Activated CD4-positive, alpha-beta T cell treated with anti-CD3 and anti-CD28 coated beads, Interleukin-10, Interleukin-2, amounts not matched to agents 100 ng/mL and 50 ng/mL, durations not matched to agents 16 hours and 8 hours (primary cell): Measurements from ENCODE around the gene NMRK2.
"Not testable (repeated sequence)": the region's sequence is repeated elsewhere in the genome, so short reads cannot be mapped to it uniquely, and the experiment has no call there.

ENCODE experiments used
- DNase-seq: peaks from one replicate; pipeline ENCODE4 v3.0.0-alpha.2; 2020

Gene NMRK2

DNA sequence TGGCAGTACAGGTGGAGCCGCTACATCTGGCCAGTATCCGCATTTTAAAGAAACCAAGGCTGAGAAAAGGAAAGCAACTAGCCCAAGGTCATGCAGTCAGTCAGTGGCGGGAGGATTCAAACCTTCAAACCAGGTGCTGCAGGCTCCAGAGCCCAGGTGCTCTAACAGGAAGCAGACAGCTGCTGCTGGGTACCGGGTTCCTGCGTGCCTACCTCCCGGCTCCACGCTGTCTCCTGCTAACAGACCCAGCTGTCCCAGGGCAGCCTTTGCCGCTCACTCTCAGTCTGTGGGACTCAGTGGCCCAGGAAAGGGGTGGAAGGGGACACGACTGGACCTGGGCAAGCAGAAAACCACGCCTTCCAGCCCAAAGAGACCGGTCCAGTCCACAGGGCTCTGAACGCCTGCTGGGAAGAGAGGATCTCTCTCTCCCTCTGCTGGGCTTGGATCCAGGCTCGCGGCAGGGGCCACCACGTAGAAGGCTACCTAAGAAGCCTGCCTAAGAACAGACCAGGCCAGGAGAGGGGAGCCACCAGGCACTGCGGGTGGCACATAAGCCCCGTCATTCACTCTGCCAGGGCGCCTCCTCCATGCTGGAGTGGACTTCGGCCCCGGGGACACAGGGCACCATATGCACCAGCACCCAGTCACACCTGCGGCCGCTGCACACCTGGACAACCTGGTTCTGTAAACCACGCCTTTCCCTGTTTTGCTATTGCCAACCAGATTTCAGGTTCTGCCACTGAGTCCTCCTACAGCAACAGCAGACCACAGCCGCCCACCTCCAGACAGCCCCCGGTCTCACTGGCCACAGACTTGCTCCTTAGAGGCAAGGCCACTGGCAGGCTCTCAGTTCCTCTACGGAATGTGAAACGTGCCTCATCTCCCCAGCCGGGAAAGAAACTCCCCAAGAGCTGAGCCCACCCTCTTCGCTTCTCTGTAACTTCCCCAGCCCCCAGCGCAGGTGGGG lies 33.5 kb downstream of the NMRK2 start:
- no peak for DNase-seq

DNA sequence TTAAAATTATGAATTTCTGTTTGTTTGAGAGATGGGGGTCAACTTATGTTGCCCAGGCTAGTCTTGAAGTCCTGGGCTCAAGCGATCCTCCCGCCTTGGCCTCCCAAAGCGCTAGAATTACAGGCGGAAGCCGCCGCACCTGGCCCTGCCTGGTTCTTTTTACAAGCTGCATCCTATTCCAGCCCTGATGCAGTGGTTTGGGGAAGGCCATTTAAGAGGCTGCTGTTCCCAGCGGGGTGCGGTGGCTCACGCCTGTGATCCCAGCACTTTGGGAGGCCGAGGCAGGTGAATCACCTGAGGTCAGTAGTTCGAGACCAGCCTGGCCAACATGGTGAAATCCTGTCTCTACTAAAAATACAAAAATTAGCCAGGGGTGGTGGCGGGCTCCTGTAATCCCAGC lies 35.1 kb downstream of the NMRK2 start:
- not testable (repeated sequence) for DNase-seq

DNA sequence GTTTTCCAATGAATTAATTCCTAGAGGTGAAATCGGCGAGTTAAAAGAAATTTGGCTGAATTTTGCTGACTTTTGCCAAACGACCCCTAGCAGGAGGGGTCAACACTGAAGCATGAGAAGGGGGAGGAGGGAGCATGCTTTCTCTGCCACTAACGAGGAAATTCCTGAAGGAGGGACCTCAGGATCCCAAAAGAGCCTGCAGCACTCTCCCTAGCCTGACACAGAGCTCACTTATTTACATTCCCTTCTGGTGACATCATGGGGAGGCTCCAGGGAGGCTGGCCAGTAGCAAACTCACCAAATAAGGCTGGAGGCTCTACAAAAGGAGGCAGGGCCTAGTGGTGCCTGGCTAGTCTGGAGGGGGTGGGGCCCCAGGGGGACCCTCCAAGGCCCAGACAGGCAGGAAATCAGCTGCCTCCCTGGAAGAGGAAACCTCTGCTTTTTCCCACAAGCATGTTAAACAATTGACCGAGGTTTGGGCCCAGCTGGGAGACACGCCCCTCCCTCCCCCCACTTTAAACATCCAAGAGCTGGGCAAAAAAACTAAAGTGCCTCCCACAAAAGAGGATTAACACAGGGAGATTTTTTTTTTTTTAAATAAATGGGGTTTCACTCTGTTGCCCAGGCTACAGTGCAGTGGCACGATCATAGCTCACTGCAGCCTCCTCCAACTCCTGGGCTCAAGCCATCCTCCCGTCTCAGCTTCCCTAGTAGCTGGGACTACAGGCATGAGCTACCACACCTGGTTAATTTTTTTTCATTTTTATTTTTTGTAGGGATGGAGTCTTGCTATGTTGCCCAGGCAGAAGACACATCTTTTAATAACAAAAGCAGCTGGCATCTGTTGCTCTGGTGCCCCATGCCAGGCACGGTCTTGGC lies 35.9 kb downstream of the NMRK2 start:
- no peak for DNase-seq

DNA sequence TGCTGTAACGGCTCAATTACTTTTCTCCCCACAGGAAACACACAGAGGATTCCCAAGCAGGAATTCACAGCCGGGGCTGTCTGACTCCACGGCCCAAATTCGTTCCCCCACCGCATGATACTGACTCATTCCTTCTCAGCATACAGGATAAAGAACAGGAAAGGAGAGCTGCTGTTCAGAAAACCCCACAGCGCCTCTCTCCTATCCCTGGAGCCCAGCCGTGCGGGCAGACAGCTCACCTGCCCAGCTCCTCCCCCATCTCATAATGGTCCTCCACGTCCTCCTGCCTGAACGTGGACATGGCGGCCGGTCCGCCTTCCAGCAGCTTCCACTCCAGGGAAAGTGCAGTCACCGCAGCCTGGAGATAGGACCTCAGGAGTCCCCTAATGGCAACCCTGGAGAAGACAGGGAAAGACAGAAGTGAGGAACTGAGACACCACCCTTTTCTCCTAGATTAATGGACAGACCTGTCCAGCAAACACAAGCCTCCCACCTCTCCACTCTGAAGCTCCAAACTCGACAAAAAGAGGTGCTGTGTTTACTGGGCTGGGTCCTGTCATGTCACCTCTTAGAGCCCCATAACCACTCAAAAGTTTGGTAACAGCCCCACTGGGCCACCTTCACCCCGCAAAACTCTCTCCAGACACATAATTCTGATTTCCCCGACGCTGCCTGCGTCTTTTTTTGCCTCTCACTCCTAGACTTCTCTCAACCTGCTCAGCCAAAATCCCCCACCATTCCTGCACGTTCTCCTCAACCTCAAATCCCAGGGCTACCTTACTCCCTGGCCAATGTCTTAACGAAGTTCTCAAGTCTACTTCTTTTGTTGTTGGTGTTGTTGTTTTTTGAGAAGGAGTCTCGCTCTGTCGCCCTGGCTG lies 36.8 kb downstream of the NMRK2 start:
- no peak for DNase-seq

DNA sequence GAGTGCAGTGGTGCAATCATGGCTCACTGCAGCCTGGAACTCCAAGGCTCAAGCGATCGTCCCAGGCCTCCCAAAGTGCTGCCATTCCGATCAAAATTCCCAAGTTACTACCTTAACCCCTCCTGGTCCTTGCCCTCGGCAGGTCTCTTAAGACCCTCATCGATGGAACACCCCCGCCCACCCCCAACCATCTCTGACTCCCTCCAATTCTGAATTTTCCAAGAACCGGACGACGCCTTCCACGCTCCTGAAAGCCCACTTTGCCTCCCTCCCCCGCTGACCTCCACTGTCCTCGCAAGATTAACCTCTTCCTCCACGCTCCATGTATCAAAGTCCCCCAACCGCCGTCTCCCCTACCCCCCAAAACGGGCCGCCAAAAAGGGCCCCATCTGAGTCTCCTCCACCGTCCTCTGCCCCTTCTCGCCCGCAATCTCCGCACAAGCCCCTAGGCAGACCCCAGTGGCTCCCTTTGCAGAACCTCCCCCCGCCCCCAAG lies 37.5 kb downstream of the NMRK2 start:
- no peak for DNase-seq

DNA sequence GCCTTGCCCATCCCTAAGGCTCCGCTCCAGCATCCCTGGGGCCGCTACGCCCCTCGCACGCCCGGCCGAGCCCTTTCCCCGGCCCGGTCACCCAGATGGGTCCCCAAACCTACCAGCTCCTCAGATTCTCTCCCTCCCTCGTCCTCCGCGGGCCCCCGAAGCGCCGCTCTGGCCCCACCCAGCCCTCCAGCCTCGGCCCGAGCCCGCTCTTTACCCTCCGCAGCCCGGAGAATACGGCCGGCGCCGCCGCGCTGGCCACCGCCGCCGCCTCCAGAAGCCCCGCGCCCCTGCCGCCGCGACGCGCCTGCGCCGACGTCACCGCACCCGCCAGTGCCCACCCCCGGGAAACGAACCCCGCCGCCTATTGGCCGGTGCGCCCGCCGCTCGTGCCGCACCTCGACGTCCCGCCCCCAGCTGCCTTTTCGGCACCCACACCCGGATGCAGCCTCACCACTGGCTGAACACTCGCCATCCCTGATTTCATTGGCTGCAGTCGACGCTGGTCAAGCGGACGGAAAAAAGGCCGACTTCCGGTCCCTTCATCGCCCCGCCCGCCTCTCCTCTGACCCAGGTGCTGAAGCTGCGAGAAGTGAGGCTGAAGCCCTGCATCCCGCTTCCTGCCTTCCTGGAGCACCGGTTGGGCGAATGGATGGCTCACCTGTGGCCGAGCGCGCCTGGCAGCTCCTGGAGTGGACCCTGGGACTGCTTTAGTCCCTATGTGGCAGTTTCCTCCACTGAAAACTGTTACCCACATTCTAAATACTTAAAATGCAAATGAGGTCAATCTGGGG lies 38.1 kb downstream of the NMRK2 start, which contains the start of gene DAPK3:
Gene DAPK3, minus strand, starts transcription at position 292 of the 791 bp plus-strand sequence. CDS start 1,364 bp downstream, outside the sequence.
- peak; percentile 98 for DNase-seq

DNA sequence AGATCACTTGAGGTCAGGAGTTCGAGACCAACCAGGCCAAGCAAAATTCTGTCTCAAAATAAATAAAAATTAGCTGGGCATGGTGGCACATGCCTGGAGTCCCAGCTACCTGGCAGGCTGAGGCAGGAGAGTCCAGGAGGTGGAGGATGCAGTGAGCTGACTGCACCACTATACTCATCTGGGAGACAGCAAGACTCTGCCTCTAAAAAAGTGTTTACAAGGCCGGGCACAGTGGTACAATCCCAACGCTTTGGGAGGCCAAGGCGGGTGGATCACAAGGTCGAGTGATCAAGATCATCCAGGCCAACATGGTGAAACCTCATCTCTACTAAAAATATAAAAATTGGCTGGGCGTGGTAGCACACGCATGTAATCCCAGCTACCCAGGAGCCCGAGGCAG lies 42.3 kb downstream of the NMRK2 start:
- DNase-seq, result no peak

DNA sequence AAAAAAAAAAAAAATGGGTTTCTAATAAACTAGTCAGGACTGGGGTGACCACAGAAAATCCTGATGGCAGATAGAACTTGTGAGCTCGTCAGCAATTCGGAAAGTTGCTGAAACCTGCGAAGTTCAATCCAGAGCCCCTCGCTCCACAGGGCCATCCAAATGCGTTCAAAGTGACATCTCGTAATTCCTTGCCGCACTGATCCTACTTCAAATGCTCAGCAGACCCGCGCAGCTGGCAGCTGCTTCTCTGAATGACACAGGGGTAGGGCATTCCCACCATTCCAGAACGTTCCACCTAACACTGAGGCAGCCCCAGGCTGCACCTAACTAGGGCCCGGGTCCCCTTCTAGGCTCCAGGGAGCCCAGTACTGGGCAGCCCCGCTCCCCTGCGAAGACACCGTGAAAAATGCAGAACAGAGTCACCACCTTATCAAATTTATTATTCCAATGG lies 42.8 kb downstream of the NMRK2 start:
- no peak for DNase-seq

DNA sequence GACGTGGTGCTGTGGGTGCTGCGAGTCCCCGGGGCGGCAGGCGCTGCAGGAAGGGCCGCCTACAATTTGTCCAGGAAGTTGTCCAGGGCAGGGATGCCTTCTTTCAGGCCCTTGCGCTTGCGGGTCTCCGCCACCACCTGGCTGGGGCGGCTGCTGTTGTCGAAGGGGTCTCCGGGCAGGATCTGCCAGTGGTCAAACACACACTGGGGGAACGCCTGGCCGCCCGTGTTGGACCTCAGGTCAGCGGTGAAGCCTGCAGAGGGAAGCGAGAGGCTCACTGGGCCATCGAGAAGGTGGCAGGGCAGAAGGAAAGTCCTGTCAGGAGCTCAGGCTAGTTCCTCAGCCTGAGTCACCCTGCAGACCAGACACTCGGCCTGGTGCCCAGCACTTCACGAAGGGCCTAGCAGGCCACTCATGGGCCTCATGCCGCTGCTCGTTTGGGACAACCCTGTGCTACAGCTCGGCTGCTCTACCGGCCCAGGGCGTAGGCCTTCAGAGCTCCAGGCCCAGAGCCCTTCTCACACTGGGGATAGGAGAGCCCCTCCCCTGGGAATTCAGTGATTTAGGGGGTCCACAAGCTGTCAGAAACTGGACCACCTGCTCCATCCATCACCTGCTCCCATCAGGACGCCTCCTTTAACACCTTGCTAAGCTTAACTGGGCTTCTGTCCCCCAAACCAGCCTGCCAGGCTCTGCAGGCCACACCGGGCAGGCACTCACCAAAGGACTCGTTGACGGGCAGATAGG lies 43.8 kb downstream of the NMRK2 start:
- DNase-seq, result no peak

DNA sequence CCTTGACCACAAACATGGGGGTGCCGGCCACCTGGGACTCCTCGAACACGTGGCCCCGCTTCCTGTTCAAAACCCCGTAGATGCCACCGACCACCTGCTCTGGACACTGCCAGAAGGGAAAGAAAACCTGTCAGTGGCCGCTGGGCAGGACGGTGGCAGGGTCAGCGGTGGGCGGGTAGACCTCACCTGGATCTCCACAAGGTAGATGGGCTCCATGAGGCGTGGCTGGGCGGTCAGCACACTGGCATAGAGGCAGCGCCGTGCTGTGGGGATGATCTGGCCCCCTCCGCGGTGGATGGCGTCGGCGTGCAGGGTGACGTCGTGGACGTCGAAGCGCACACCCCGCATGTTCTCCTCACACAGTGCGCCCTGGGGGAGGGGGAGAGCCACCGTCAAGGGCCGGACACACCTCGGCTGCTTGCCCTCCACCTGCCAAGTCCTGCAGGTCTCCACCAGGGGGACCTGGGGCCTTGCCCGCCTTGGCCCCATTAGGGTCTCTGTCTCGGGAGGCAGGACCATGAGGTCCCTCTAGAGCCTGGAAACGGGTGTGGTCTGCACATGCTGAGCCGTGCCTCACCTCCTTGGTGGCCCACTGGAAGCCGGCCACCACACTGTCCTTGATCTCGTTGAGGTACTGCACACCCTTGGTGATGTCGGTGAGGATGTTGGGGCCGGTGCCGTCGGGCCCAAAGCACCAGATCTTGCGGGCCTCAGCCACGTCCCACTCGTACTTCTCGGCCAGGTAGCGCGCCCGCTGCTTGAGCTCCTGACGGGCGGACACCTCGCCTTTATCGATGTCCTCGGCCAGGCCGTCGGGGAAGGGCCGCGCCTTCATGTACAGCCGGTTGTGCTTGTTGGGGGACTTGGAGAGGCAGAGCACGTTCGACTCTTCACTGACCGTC lies 44.6 kb downstream of the NMRK2 start:
- no peak for DNase-seq

DNA sequence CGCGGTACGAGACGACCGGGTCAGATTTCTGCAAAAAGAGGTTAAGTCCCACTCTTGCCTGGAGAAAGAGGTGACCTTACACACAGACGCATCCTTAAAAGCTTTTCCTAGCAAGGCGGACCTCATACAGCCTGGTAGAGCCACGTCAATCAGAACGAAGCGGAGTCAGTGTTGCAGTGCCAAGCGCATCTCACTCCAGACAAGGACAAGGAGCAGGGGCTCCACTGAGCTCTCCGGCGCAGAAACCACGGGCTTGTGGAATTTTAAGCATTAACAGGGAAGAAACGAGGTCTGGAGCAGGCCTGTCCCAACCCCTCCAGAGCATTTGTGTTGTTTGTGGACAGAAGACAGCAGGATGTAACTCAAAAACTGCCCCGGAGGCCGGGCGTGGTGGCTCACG lies 45.3 kb downstream of the NMRK2 start:
- no peak for DNase-seq

DNA sequence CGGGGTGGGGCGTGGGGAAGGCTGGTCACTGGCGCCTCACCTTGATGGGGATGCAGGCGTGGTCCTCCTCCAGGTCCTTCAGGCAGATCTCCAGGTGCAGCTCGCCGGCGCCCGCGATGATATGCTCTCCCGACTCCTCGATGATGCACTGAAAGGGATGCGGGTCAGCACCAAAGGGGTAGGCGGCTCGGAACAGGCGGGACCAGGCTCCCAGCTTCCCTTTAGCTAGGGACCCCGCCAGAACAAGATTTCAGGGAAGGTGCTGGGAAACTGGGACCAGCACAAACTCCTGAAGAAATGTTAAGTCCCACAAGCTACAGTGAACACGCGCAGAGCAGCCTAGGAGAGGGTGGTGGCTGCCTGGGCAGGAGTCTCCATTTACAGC lies 46.4 kb downstream of the NMRK2 start:
- no peak for DNase-seq

DNA sequence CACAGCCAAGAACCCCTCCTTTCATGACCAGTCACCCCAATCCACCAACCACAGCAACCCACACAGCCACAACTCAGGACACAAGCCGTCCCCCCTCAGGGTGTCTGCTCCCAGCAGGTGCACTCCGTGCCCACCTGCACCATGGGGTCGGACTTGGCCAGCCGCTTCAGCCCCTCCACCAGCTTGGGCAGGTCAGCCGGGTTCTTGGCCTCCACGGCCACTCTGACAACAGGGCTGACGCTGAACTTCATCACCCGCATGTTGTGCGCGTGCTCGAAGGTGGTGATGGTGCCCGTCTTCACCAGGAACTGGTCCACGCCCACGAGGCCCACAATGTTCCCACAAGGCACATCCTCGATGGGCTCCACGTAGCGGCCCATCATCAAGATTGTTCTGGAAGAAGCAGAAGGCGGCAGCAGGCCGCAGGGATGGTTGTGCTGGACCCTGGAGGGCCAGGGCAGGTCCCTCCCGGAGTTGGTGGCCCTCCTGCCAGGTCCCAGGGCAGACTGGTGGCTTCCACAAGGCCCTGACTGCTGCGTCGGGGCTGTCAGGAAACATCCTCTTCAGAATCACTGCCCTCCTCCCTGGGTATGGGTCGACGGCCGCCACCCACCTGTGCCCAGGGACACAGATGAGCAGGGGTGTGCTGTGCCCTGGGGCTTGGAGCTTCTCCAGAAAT lies 46.9 kb downstream of the NMRK2 start:
- DNase-seq, result no peak

DNA sequence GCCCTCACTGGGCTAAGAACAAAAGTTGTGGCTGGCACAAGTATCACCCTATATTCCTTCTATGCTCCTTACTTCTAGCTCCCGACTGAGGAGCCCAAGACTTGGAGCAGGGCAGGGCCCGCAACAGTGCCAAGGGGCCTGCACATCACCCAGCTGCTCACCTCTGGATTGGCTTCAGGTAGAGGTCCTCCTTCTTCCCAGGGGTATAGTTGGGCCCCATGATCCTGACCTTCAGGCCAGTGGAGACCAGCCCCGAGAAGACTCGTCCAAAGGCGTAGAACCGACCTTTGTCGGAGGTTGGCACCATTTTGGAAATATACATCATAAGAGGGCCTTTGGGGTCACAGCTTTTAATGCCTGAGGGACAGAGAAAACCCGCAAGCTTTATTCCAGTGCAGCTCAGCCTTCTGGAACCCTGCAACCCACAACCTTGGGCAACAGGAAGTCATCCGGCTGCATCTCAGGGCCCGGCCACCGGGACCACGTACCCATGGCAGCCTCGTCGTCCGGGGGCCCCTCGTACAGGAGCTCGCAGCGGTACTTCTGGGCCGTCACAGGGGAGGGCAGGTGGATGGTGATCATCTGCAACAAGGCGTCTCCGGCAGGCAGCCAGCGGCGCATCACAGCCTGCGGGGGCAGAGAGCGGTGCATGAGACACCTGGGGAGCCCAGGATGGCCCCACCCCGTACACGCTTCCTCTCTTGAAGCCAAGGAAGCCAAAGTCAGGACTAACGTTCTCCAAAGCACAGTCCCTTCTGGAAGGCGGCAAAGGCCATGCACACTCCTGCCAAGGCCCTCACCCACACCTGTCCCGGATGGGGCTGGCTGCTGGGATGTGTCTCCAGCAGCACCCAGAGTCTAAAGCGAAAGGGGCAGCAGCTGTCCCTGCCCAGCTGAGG lies 47.7 kb downstream of the NMRK2 start:
- DNase-seq, result no peak

DNA sequence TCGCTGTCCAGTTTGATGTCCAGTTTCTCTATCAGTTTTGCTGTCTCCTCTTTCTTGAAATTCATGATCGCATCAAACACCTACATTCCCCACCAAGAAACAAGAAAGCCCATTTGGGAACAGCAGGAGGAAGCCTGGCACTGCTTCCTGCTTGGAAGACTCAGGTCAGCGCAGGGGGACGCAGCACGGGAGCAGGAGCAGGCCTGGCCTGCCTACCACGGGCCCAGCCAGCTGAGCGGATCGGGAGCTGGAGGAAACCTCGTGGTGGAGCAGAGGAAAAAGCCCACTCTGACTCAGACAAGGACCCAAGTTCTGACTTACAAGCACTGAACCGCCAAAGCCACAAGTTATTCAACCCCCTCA lies 48.5 kb downstream of the NMRK2 start:
- no peak for DNase-seq

DNA sequence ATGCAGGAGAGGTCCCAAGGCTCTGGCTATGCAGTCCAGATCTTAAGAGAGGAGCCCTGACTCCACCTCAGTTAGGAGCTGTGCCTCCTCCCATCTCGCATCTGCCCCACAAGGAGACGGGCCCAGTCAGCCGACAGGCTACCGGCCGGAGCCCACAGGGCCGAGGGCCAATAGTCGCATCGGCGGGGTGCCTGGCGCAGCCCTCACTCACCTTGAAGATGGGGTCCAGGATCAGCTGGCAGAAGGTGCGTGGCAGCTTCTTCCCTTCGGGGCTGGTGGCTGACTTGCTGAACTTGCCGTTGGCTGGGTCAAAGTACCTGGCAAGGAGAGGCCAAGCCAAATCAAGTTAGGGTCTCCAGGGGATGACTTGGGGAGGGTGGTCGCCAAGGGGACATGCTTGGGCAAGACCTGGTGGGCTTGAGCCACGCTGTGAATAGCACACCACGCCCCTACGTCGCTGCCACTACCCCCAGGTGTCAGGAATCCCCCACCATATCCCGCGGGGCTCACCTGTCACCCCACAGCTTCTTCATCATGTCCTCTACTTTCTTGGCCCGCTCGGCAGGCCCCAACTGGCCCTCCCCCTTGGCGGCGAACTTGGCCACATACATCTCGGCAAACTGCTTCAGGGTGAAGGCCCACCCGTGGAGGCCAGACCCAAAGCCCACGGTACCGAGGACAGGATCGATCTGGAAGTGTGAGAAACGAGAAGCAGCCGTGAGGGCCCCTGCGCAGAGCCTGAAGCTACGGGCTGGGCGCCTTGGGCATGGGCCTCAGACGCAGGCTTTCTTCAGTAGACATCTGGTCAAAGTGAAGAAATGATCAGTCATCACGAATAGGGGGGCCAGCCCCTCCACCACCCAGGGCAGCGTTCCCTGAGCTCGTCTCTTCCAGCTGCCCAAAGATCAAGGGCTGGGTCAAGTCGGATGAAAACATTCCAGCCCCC lies 49.1 kb downstream of the NMRK2 start:
- DNase-seq, result no peak
